Measurements from ENCODE around the gene DDX39A. TPM values are rescaled to one million over a fixed set of nuclear protein-coding genes. Genes with fewer than 3 reads are reported as not detected.

Gene DDX39A
- total and polyA plus RNA-seq, 2 of the 13 experiments (the other 11 are each of a cell fraction or from before 2014, with no cell fraction given) = 34.6 to 90.4 TPM

- TF ChIP-seq MAX (IDR thresholded peaks at IDR 0.05) (peak; percentile 72), GLI4 (CRISPR knock-in tag; IDR thresholded peaks at IDR 0.05; ENCODE audit: borderline replicate concordance) (no peak), KDM5B (CRISPR knock-in tag; IDR thresholded peaks at IDR 0.05; ENCODE audit: borderline replicate concordance) (peak; percentile 81; the same call in 1 of the 2 replicates), ZGPAT (CRISPR knock-in tag; IDR thresholded peaks at IDR 0.05) (peak; percentile 75; the same call in 1 of the 2 replicates), KLF6 (CRISPR knock-in tag; IDR thresholded peaks at IDR 0.05) (peak; percentile 75; the same call in 1 of the 2 replicates), BORCS8-MEF2B (CRISPR knock-in tag; IDR thresholded peaks at IDR 0.05) (peak; percentile 14; the same call in 1 of the 2 replicates), CEBPB (IDR thresholded peaks at IDR 0.05; ENCODE audit: borderline replicate concordance, low read depth, low read length) (no peak), TARDBP (CRISPR knock-in tag; IDR thresholded peaks at IDR 0.05) (peak; percentile 71), THAP11 (CRISPR knock-in tag; IDR thresholded peaks at IDR 0.05) (peak; percentile 66; the same call in 1 of the 2 replicates), DRAP1 (CRISPR knock-in tag; IDR thresholded peaks at IDR 0.05) (peak; percentile 75), FOXK1 (CRISPR knock-in tag; IDR thresholded peaks at IDR 0.05; ENCODE audit: borderline replicate concordance, low read depth) (no peak), REST (IDR thresholded peaks at IDR 0.05; ENCODE audit: borderline replicate concordance in 1 of 2, low read depth in 1 of 2, low read length in 2 of 2) (no peak), KDM2A (CRISPR knock-in tag; IDR thresholded peaks at IDR 0.05; ENCODE audit: borderline replicate concordance, low read depth) (peak; percentile 88), KDM3A (CRISPR knock-in tag; IDR thresholded peaks at IDR 0.05; ENCODE audit: low read depth) (0 out of 2 replicates have a peak, but pooled peaks have one; percentile 48), ZNF333 (CRISPR knock-in tag; IDR thresholded peaks at IDR 0.05; ENCODE audit: borderline replicate concordance) (0 out of 2 replicates have a peak, but pooled peaks have one; percentile 71), ZNF234 (CRISPR knock-in tag; conservative IDR thresholded peaks at IDR 0.05) (no peak), NFAT5 (CRISPR knock-in tag; IDR thresholded peaks at IDR 0.05) (no peak)
Measured at GRCh38 chr19:14405758-14406644, 13.1 kb downstream of the DDX39A start (continued).
